ENCODE data around the gene ZPR1. TPM values are rescaled to one million over a fixed set of nuclear protein-coding genes. Genes with fewer than 3 reads are reported as not detected.
"Not testable (repeated sequence)": the region's sequence is repeated elsewhere in the genome, so short reads cannot be mapped to it uniquely, and the experiment has no call there.

Gene ZPR1
- total and polyA plus RNA-seq, 10 donors: 16.2 to 47.6 (median 23.4) TPM

DNA sequence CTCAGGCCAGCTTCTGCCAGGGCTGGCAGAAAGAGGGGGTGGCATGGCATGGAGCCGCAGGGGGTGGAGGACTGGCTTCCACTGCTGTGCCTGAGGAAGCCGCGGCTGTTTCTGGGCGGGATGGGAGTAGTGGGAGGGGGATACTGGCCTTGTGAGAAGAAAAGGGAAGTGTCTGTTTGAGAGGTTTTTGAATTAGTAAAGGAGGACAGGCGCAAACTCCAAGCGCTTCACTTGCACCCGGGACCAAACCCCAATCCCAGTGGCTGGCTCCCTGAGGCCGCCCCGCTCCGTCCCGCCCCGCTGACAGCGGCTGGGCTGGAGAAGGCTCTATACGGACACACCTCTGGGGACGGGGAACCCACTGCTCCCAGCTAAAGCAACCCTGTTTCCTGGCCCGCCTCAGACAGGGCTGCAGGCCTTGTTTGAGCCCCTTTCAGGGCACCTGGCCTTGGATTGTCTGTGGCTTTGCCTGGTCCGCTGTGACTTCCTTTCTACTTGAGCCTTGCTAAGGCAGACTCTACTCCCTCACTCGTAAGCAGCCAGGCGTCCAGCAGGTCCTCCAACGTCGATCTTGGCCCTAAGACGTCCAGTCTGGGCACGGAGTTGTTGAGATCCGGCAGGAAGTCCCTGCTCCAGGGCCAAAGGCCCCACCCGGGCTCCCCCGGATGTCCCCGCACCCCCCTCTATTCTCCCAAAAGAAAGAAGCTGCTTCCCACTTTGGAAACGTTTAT lies 47.4 kb upstream of the ZPR1 start:
- peak overlapping the region; percentile 27 to 72 (median 48) for H3K4me3 ChIP-seq

DNA sequence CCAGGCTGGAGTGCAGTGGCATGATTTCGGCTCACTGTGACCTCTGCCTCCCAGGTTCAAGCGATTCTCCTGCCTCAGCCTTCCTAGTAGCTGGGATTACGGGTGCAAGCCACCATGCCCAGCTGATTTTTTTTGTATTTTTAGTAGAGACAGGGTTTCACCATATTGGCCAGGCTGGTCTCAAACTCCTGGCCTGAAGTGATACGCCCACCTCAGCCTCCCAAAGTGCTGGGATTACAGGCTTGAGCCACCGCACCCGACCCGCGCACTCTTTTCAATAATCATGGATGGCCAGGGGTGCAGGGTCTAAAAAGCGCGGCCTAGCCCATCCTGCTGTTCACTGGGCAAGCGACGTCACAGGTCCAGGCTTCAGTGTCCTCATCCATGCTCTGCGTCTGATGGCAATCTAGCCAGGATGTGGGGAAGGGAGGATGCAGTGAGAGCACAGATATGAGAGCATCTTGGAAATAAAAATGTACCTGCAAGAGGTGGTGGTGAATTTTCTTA lies 46.8 kb upstream of the ZPR1 start:
- 69 to 82% (median 78%) methylated on average over 12 to 13 of the region's 13 CpGs for WGBS, 5 donors
- intact Hi-C loops (cut with DNase I; ENCODE audit: low total_unique reads); H3K36me3 ChIP-seq; H3K27me3 ChIP-seq (replicated peaks in 1 of 7); H3K9me3 ChIP-seq: not testable (repeated sequence)
- H3K4me1 ChIP-seq: peaks cover 9 to 30% (median 19%) of the 10 kb centered on the region in 6 donors
- DNase-seq: peak; percentile 58
- H3K27ac ChIP-seq: peak overlapping the region in 6 of 8 donors; percentile 61 to 81 (median 70)
- peak overlapping the region in 1 of 8 donors; percentile 72 for H3K4me3 ChIP-seq

More for the DNA sequence above, 47.4 kb upstream of the ZPR1 start:
- H3K4me1 ChIP-seq: peaks cover 9 to 30% (median 19%) of the 10 kb centered on the region in 6 donors
- intact Hi-C loops (cut with DNase I; ENCODE audit: low total_unique reads): no loop called here
- TF ChIP-seq POLR2AphosphoS5 (IDR thresholded peaks at IDR 0.05) (no peak), POLR2A (IDR thresholded peaks at IDR 0.05) (no peak)
- TF ChIP-seq, protein P1, sequence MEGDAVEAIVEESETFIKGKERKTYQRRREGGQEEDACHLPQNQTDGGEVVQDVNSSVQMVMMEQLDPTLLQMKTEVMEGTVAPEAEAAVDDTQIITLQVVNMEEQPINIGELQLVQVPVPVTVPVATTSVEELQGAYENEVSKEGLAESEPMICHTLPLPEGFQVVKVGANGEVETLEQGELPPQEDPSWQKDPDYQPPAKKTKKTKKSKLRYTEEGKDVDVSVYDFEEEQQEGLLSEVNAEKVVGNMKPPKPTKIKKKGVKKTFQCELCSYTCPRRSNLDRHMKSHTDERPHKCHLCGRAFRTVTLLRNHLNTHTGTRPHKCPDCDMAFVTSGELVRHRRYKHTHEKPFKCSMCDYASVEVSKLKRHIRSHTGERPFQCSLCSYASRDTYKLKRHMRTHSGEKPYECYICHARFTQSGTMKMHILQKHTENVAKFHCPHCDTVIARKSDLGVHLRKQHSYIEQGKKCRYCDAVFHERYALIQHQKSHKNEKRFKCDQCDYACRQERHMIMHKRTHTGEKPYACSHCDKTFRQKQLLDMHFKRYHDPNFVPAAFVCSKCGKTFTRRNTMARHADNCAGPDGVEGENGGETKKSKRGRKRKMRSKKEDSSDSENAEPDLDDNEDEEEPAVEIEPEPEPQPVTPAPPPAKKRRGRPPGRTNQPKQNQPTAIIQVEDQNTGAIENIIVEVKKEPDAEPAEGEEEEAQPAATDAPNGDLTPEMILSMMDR (IDR thresholded peaks at IDR 0.05 in 8 of 11, conservative IDR thresholded peaks at IDR 0.05 in 3 of 11): no peak
- DNase-seq: no peak
- no peaks in the 10 kb centered on the region for H3K36me3 ChIP-seq
- H3K9me3 ChIP-seq: no peaks in the 10 kb centered on the region
- H3K27ac ChIP-seq: peak overlapping the region; percentile 0 to 81 (median 67)
- peaks cover 0 to 8% (median 0%) of the 10 kb centered on the region in 7 donors for H3K27me3 ChIP-seq (replicated peaks in 1 of 7)
- WGBS, 5 donors: 13 to 23% (median 14%) methylated on average over 13 to 28 of the region's 28 CpGs

DNA sequence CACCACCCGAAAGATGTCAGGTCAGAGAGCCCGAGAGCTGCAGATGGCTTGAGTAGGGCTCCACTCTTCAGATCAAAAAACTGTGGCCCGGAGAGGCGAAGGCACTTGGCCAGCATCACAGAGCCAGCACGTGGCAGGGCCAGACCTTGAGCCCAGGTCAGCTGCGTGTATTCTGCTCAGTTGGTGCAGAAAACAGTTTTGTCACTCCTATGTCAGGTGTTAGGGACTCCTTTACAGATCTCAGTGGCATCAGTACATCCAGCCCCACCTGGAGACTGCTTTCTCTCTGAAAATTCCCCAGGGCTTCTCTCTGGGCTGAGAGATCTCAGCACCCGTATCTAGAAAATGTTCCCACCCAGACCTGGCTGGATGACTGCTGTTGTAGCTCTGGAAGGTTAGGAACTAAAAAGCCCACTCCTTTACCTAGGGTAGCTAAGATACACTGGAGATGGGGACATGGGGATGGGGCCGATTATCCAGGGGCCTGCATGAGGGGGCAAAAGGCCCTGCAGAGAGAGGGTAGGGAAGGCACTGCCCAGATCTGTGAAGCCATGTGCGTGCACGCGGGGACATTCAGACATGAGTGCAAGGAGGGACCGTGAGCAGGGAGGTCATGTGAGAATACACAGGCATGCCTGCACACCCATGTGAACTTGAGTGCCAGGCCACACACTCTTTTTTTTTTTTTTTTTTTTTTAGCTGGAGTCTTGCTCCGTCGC lies 46.2 kb upstream of the ZPR1 start:
- DNase-seq: peak; percentile 54
- Histone ChIP-seq H3K27me3 (replicated peaks in 1 of 7) (peaks cover 0 to 8% (median 0%) of the 10 kb centered on the region in 7 donors), H3K4me1 (peaks cover 9 to 30% (median 19%) of the 10 kb centered on the region in 6 donors), H3K36me3 (no peaks in the 10 kb centered on the region), H3K4me3 (no peak overlapping the region), H3K9me3 (no peaks in the 10 kb centered on the region), H3K27ac (no peak overlapping the region)
- 86 to 96% (median 90%) methylated on average over 14 of the region's 14 CpGs for WGBS, 5 donors
- TF ChIP-seq, protein P1 (IDR thresholded peaks at IDR 0.05 in 8 of 11, conservative IDR thresholded peaks at IDR 0.05 in 3 of 11): no peak
- TF ChIP-seq POLR2A (IDR thresholded peaks at IDR 0.05): no peak
- intact Hi-C loops (cut with DNase I; ENCODE audit: low total_unique reads): no loop called here

DNA sequence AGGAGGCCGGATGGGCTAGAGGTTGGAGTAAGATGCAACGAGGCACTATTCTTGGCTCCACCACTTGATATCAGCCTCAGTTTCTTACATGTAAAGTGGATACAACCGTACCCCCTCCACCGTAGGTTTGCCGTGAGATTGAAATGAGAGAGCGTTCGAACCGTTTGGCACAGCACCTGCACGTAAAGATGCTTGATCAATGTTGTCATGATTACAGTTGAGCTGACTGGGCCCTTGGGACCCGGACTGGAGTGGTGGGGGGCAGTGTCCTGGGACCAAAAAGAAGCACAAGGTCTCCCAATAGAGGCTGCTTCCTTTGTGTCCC lies 45.6 kb upstream of the ZPR1 start:
- Histone ChIP-seq H3K4me1 (peaks cover 9 to 30% (median 19%) of the 10 kb centered on the region in 6 donors), H3K36me3 (no peaks in the 10 kb centered on the region), H3K4me3 (no peak overlapping the region), H3K9me3 (no peaks in the 10 kb centered on the region), H3K27ac (no peak overlapping the region), H3K27me3 (replicated peaks in 1 of 7) (peaks cover 0 to 8% (median 0%) of the 10 kb centered on the region in 7 donors)
- 89 to 96% (median 93%) methylated on average over 10 of the region's 10 CpGs for WGBS, 5 donors
- intact Hi-C loops (cut with DNase I; ENCODE audit: low total_unique reads): no loop called here
- TF ChIP-seq, protein P1 (IDR thresholded peaks at IDR 0.05 in 8 of 11, conservative IDR thresholded peaks at IDR 0.05 in 3 of 11): no peak
- TF ChIP-seq POLR2A (IDR thresholded peaks at IDR 0.05) (no peak), POLR2AphosphoS5 (IDR thresholded peaks at IDR 0.05) (no peak)
- DNase-seq: no peak

Measured in spleen (tissue), 11 donors.